SK-N-SH (cell line): ENCODE data around the gene HHLA2. TPM values are rescaled to one million over a fixed set of nuclear protein-coding genes. Genes with fewer than 3 reads are reported as not detected.

Experiments used
- CTCF ChIA-PET: fragments of 300-600, 350-600 bp; formaldehyde crosslinking; extraction: SDS; loops from one replicate; lab custom pipeline; 2021; lab: Yijun Ruan, JAX
- POLR2A ChIA-PET: fragments of 350-600 bp; sonication (Branson Sonifier 250); formaldehyde crosslinking; extraction: SDS; loops from one replicate; lab custom pipeline; 2020; ENCODE audit warnings: antibody characterized with exemption, inconsistent platforms; lab: Yijun Ruan, JAX
- DNase-seq: peaks from one replicate; pipeline ENCODE4 v3.0.0; 2012
- H2AFZ ChIP-seq: fragments of 200-600 bp; sonication (generic); 2 replicates; pipeline ENCODE4 v1.8.1; 2016; ENCODE audit warnings: antibody characterized with exemption, mild to moderate bottlenecking, low read depth
- H3F3A ChIP-seq: fragments of 200-600 bp; sonication (generic); replicated peaks from 2 replicates; pipeline ENCODE3; 2016; ENCODE audit warnings: antibody characterized with exemption, mild to moderate bottlenecking; ENCODE audit not compliant: insufficient read depth
- H3K27ac ChIP-seq, 2 experiments: fragments of 200-500 bp in 1 of 2; fragments of 200-600 bp in 1 of 2; sonication (Bioruptor generic) in 1 of 2; sonication (generic), shearing (Covaris generic) in 1 of 2; 2 replicates each; pipeline versions ENCODE4 v1.5.1 to v1.6.1; 2014 to 2016; ENCODE audit warnings: low read depth in 2 of 2, inconsistent platforms in 1 of 2, low read length in 1 of 2, mild to moderate bottlenecking in 1 of 2, mixed read lengths in 1 of 2
- H3K27me3 ChIP-seq: fragments of 200-600 bp; sonication (generic), shearing (Covaris generic); 2 replicates; pipeline ENCODE4 v1.6.1; 2016; ENCODE audit warnings: mixed run types; ENCODE audit not compliant: insufficient read depth
- H3K36me3 ChIP-seq, 2 experiments: fragments of 200-500 bp in 1 of 2; fragments of 200-600 bp in 1 of 2; sonication (Bioruptor generic) in 1 of 2; sonication (generic) in 1 of 2; replicated peaks in 1 of 2; 2 replicates each; pipeline versions ENCODE3 to v1.5.1; 2014 to 2016; ENCODE audit warnings: low read length in 1 of 2, mild to moderate bottlenecking in 1 of 2; ENCODE audit not compliant: insufficient read depth in 2 of 2, control insufficient read depth in 1 of 2
- H3K4me1 ChIP-seq, 2 experiments: fragments of 200-500 bp in 1 of 2; fragments of 200-600 bp in 1 of 2; sonication (Bioruptor generic) in 1 of 2; sonication (generic), shearing (Covaris generic) in 1 of 2; 2 replicates each; pipeline versions ENCODE4 v1.5.1 to v1.6.1; 2014 to 2016; ENCODE audit warnings: low read depth in 1 of 2, low read length in 1 of 2, mixed run types in 1 of 2; ENCODE audit not compliant: insufficient read depth in 2 of 2, control insufficient read depth in 1 of 2
- H3K4me2 ChIP-seq: fragments of 200-600 bp; sonication (generic), shearing (Covaris generic); 2 replicates; pipeline ENCODE4 v1.6.1; 2017; ENCODE audit warnings: mixed run types
- H3K4me3 ChIP-seq, 2 experiments: fragments of 200-500 bp in 1 of 2; fragments of 200-600 bp in 1 of 2; sonication (Bioruptor generic) in 1 of 2; sonication (generic), shearing (Covaris generic) in 1 of 2; 2 replicates each; pipeline versions ENCODE4 v1.5.1 to v1.8.1; 2014 to 2016; ENCODE audit warnings: low read depth in 2 of 2, inconsistent platforms in 1 of 2, low read length in 1 of 2, mild to moderate bottlenecking in 1 of 2, mixed read lengths in 1 of 2, moderate library complexity in 1 of 2
- H3K79me2 ChIP-seq: fragments of 200-600 bp; sonication (generic); 2 replicates; pipeline ENCODE4 v1.8.1; 2017; ENCODE audit warnings: mild to moderate bottlenecking; ENCODE audit not compliant: insufficient read depth
- H3K9ac ChIP-seq: fragments of 200-600 bp; sonication (generic); 2 replicates; pipeline ENCODE4 v1.6.1; 2017; ENCODE audit warnings: mixed run types
- H3K9me2 ChIP-seq: fragments of 200-600 bp; sonication (generic); 2 replicates; pipeline ENCODE4 v1.6.1; 2017; ENCODE audit warnings: mixed run types
- H3K9me3 ChIP-seq: fragments of 200-600 bp; sonication (generic); 2 replicates; pipeline ENCODE4 v1.6.1; 2017; ENCODE audit warnings: mixed run types, mild to moderate bottlenecking, moderate library complexity
- H4K20me1 ChIP-seq: fragments of 200-600 bp; sonication (generic); 2 replicates; pipeline ENCODE4 v1.6.1; 2017; ENCODE audit warnings: mild to moderate bottlenecking, mixed run types; ENCODE audit not compliant: insufficient read depth
- CHD2 ChIP-seq: fragments of 150-350 bp; IDR thresholded peaks from 2 replicates; pipeline ENCODE4 v1.6.1; 2018; ENCODE audit warnings: low read length; ENCODE audit not compliant: partially characterized antibody
- CTCF ChIP-seq: fragments of 200-600 bp; sonication (generic); IDR thresholded peaks from 2 replicates; pipeline ENCODE4 v1.6.1; 2017; ENCODE audit warnings: antibody characterized with exemption, mild to moderate bottlenecking, moderate library complexity
- EP300 ChIP-seq, 2 experiments: IDR thresholded peaks; 2 replicates each; pipeline versions ENCODE4 v1.4.0 to v1.6.1; 2012; ENCODE audit warnings: borderline replicate concordance in 1 of 2, low read depth in 1 of 2, low read length in 1 of 2
- FOSL2 ChIP-seq: IDR thresholded peaks from 2 replicates; pipeline ENCODE4 v1.4.0; 2012; ENCODE audit warnings: low read depth, mild to moderate bottlenecking, moderate library complexity, borderline replicate concordance
- FOXJ3 ChIP-seq: sonication (generic); formaldehyde crosslinking; IDR thresholded peaks from 2 replicates; pipeline ENCODE4 v1.5.1; 2020; ENCODE audit warnings: mild to moderate bottlenecking, missing genetic modification reagents
- GATA2 ChIP-seq: sonication (generic); formaldehyde crosslinking; IDR thresholded peaks from 2 replicates; pipeline ENCODE4 v1.5.0; 2020; ENCODE audit warnings: mild to moderate bottlenecking, missing genetic modification reagents
- IRF3 ChIP-seq: fragments of 150-350 bp; IDR thresholded peaks from 2 replicates; pipeline ENCODE4 v1.6.1; 2016; ENCODE audit warnings: mild to moderate bottlenecking, low read depth, low read length
- MEF2A ChIP-seq: IDR thresholded peaks from 2 replicates; pipeline ENCODE4 v1.4.0; 2012; ENCODE audit warnings: low read depth, borderline replicate concordance
- NRF1 ChIP-seq: IDR thresholded peaks from 2 replicates; pipeline ENCODE4 v1.6.1; 2012; ENCODE audit warnings: low read depth, mild to moderate bottlenecking, low read length
- POLR2AphosphoS5 ChIP-seq: IDR thresholded peaks from 2 replicates; pipeline ENCODE4 v1.6.1; 2012; ENCODE audit warnings: low read depth, low read length
- RAD21 ChIP-seq: IDR thresholded peaks from 2 replicates; pipeline ENCODE4 v1.6.1; 2012; ENCODE audit warnings: mild to moderate bottlenecking, low read length
- RCOR1 ChIP-seq: fragments of 150-350 bp; IDR thresholded peaks from 2 replicates; pipeline ENCODE4 v1.6.1; 2017; ENCODE audit warnings: antibody characterized with exemption, low read length
- REST ChIP-seq: IDR thresholded peaks from 2 replicates; pipeline ENCODE4 v1.6.1; 2012; ENCODE audit warnings: mild to moderate bottlenecking, low read depth, low read length, moderate library complexity
- SIN3A ChIP-seq: IDR thresholded peaks from 2 replicates; pipeline ENCODE4 v1.6.1; 2012; ENCODE audit warnings: low read depth, mild to moderate bottlenecking, low read length, moderate library complexity, borderline replicate concordance
- SMC3 ChIP-seq: IDR thresholded peaks from 2 replicates; pipeline ENCODE4 v1.6.1; 2012; ENCODE audit warnings: low read depth, low read length, improper control_type of control experiment
- ZBTB33 ChIP-seq: IDR thresholded peaks from 2 replicates; pipeline ENCODE4 v1.4.0; 2012; ENCODE audit warnings: low read depth, borderline replicate concordance
- WGBS: methylation state at CpG from one replicate; pipeline ENCODE4 v1.1.6; 2017; ENCODE audit warnings: low lambda C conversion rate; 5-methylcytosine and 5-hydroxymethylcytosine counted together
- polyA plus RNA-seq, 3 experiments: library from polyadenylated mRNA; depleted of rRNA; stranded (reverse); fragments of >200 nt; gene quantifications; 2 replicates each; pipeline ENCODE4 v1.2.3, GENCODE V29; 2012

HHLA2 gene
- polyA plus RNA-seq, 1 of the 3 experiments (the other 2 are of a cell fraction): not detected

DNA sequence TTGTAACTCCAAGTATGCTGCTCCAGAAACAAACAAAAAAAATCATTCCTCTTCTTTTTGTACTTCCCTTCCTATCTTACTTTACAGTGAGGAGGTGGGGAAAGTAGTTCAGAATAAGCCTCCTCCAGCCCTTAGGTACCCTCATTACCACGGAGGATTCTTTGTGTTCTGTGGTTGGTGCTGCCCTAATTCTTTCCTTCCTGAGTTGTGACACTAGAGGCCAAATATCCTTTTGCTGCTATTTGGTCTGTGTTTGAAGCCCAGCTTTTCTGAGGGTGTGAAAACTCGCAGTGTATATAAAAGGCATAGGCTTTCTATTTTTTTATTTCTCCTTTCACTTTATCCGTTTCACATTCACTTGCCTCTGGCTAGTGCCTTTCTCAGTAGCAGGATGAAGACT, 98.2 kb downstream of the HHLA2 start:
- Histone ChIP-seq H3K9me3 (no peaks in the 10 kb centered on the region), H3K4me3 (no peak overlapping the region), H3K4me1 (peaks cover 0 to 10% of the 10 kb centered on the region in 2 experiments; a peak in 1 of 4 replicates), H4K20me1 (no peaks in the 10 kb centered on the region), H3K9ac (no peak overlapping the region), H3K9me2 (no peaks in the 10 kb centered on the region), H3K36me3 (no peaks in the 10 kb centered on the region), H3K4me2 (no peak overlapping the region), H3K27me3 (no peaks in the 10 kb centered on the region), H3K79me2 (no peaks in the 10 kb centered on the region), H3F3A (no peaks in the 10 kb centered on the region), H3K27ac (no peak overlapping the region), H2AFZ (no peak overlapping the region)
- DNase-seq: no peak
- ChIA-PET CTCF (no interaction called here), POLR2A (no interaction called here)
- no peak for TF ChIP-seq POLR2AphosphoS5
- no peak for TF ChIP-seq EP300 (IDR thresholded peaks at IDR 0.05; ENCODE audit: borderline replicate concordance in 1 of 2, low read depth in 1 of 2, low read length in 1 of 2)
- TF ChIP-seq FOXJ3 (CRISPR knock-in tag): no peak
- no peak for TF ChIP-seq RAD21
- no peak for TF ChIP-seq CTCF
- no peak for TF ChIP-seq ZBTB33
- no peak for TF ChIP-seq NRF1
- TF ChIP-seq IRF3: no peak
- no peak for TF ChIP-seq RCOR1
- no peak for TF ChIP-seq REST
- no peak for TF ChIP-seq SIN3A
- no peak for TF ChIP-seq MEF2A
- no peak for TF ChIP-seq SMC3
- TF ChIP-seq GATA2 (CRISPR knock-in tag): no peak
- no peak for TF ChIP-seq CHD2
- no peak for TF ChIP-seq FOSL2
- WGBS: 86% methylated on average over 3 of the region's 3 CpGs
